ENCODE results near the gene AHRR.

DNA sequence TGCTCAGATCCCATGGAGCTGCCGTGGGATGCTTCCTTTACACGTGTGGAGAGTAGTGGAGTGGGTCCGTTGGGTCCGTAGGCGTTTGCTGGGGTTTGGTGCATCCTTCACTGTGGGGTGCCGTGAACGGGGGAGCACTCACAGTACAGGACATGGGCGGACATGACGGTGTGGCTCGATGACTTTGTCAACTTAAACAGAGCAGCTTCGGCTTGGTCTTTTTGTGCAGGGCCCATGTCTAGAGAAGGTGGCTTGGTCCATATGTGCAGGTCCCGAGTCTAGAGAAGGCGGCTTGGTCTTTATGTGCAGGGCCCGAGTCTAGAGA is 95.1 kb downstream of the AHRR start:
- TF ChIP-seq, protein P1, sequence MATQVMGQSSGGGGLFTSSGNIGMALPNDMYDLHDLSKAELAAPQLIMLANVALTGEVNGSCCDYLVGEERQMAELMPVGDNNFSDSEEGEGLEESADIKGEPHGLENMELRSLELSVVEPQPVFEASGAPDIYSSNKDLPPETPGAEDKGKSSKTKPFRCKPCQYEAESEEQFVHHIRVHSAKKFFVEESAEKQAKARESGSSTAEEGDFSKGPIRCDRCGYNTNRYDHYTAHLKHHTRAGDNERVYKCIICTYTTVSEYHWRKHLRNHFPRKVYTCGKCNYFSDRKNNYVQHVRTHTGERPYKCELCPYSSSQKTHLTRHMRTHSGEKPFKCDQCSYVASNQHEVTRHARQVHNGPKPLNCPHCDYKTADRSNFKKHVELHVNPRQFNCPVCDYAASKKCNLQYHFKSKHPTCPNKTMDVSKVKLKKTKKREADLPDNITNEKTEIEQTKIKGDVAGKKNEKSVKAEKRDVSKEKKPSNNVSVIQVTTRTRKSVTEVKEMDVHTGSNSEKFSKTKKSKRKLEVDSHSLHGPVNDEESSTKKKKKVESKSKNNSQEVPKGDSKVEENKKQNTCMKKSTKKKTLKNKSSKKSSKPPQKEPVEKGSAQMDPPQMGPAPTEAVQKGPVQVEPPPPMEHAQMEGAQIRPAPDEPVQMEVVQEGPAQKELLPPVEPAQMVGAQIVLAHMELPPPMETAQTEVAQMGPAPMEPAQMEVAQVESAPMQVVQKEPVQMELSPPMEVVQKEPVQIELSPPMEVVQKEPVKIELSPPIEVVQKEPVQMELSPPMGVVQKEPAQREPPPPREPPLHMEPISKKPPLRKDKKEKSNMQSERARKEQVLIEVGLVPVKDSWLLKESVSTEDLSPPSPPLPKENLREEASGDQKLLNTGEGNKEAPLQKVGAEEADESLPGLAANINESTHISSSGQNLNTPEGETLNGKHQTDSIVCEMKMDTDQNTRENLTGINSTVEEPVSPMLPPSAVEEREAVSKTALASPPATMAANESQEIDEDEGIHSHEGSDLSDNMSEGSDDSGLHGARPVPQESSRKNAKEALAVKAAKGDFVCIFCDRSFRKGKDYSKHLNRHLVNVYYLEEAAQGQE (IDR thresholded peaks at IDR 0.05; ENCODE audit: insufficient read depth in 1 of 2, low read depth in 2 of 2, low read length in 2 of 2), result no peak
- TF ChIP-seq POLR2AphosphoS5 (IDR thresholded peaks at IDR 0.05; ENCODE audit: low read depth, low read length) (no peak), TAF1 (IDR thresholded peaks at IDR 0.05; ENCODE audit: borderline replicate concordance, insufficient read depth, low read length) (no peak), SIN3A (IDR thresholded peaks at IDR 0.05; ENCODE audit: borderline replicate concordance, insufficient read depth, low read length) (no peak)

Data from PFSK-1 (cell line).